GM12864 (cell line): Measurements from ENCODE around the gene CALD1.

Experiments
- DNase-seq: peaks from one replicate; pipeline ENCODE4 v3.0.0-alpha.2; 2011; ENCODE audit warnings: low read depth
- H3K4me3 ChIP-seq: 2 replicates; pipeline ENCODE4 v1.5.1; 2011; ENCODE audit warnings: mild to moderate bottlenecking, low read depth, low read length, control low read depth
- CTCF ChIP-seq: IDR thresholded peaks from 2 replicates; pipeline ENCODE4 v1.5.1; 2011; ENCODE audit warnings: low read depth, mild to moderate bottlenecking, moderate library complexity, low read length, control low read depth, inconsistent platforms; ENCODE audit errors: missing control alignments

The CALD1 gene

GRCh38 chr7:134865001-134865845, 85.8 kb downstream of the CALD1 start:
- no peak for TF ChIP-seq CTCF
- no peak for DNase-seq
- no peak overlapping the region for H3K4me3 ChIP-seq

GRCh38 chr7:134866617-134867016, 87.2 kb downstream of the CALD1 start:
- no peak overlapping the region for H3K4me3 ChIP-seq
- DNase-seq, result no peak
- TF ChIP-seq CTCF, result no peak

GRCh38 chr7:134870156-134870555, 90.7 kb downstream of the CALD1 start:
- no peak for DNase-seq
- no peak for TF ChIP-seq CTCF
- no peak overlapping the region for H3K4me3 ChIP-seq

GRCh38 chr7:134870781-134871180, 91.3 kb downstream of the CALD1 start:
- no peak overlapping the region for H3K4me3 ChIP-seq
- no peak for TF ChIP-seq CTCF
- DNase-seq, result no peak

- H3K4me3 ChIP-seq, result no peak overlapping the region
- DNase-seq, result no peak
- no peak for TF ChIP-seq CTCF
These were observed 93.8 kb downstream of the CALD1 start for GRCh38 chr7:134873253-134873652.

GRCh38 chr7:134874407-134874806, 95.0 kb downstream of the CALD1 start:
- no peak overlapping the region for H3K4me3 ChIP-seq
- DNase-seq, result no peak
- no peak for TF ChIP-seq CTCF

GRCh38 chr7:134875867-134876266, 96.4 kb downstream of the CALD1 start:
- H3K4me3 ChIP-seq, result no peak overlapping the region
- DNase-seq, result no peak
- no peak for TF ChIP-seq CTCF
